HAP-1 (cell line): Measurements from ENCODE around the gene SMPD3.

Experiments used
- DNase-seq, 2 experiments: peaks; one replicate each; pipeline ENCODE4 v3.0.0-alpha.2; 2016 to 2020; ENCODE audit warnings: low spot score in 2 of 2
- H3K27me3 ChIP-seq: fragments of 250-450 bp; sonication (Bioruptor Pico); 2 replicates; pipeline ENCODE4 v1.5.1; 2020; ENCODE audit warnings: low read depth, mild to moderate bottlenecking, moderate library complexity
- H3K36me3 ChIP-seq: fragments of 250-450 bp; sonication (Bioruptor Pico); replicated peaks from 2 replicates; pipeline ENCODE4 v1.5.1; 2020; ENCODE audit warnings: mild to moderate bottlenecking
- H3K4me1 ChIP-seq: fragments of 250-450 bp; sonication (Bioruptor Pico); 2 replicates; pipeline ENCODE4 v1.5.1; 2020; ENCODE audit warnings: mild to moderate bottlenecking
- H3K4me3 ChIP-seq: fragments of 250-450 bp; sonication (Bioruptor Pico); 2 replicates; pipeline ENCODE4 v1.5.1; 2020; ENCODE audit warnings: mild to moderate bottlenecking, moderate library complexity
- H3K9me3 ChIP-seq: fragments of 250-450 bp; sonication (Bioruptor Pico); 2 replicates; pipeline ENCODE4 v1.5.1; 2020; ENCODE audit warnings: mild to moderate bottlenecking, moderate library complexity
- in situ Hi-C: fragments of 300-500 bp; cut with MboI; formaldehyde crosslinking; loops from 3 replicates; pipeline ENCODE4 v1.14.3; 2020; ENCODE audit warnings: low sequenced_read_pairs, inconsistent platforms, mixed read lengths

The SMPD3 gene

GRCh38 chr16:68400924-68401460 is 47.3 kb downstream of the SMPD3 start:
- Histone ChIP-seq H3K9me3 (no peaks in the 10 kb centered on the region), H3K36me3 (no peaks in the 10 kb centered on the region), H3K4me1 (no peaks in the 10 kb centered on the region), H3K27me3 (no peaks in the 10 kb centered on the region), H3K4me3 (no peak overlapping the region)
- in situ Hi-C loops = no loop called here
- DNase-seq = no peak

- in situ Hi-C loops = no loop called here
- Histone ChIP-seq H3K27me3 (no peaks in the 10 kb centered on the region), H3K36me3 (no peaks in the 10 kb centered on the region), H3K4me3 (no peak overlapping the region), H3K9me3 (no peaks in the 10 kb centered on the region), H3K4me1 (no peaks in the 10 kb centered on the region)
- DNase-seq = no peak
These were observed 48.0 kb downstream of the SMPD3 start for GRCh38 chr16:68400083-68400923.

DNA sequence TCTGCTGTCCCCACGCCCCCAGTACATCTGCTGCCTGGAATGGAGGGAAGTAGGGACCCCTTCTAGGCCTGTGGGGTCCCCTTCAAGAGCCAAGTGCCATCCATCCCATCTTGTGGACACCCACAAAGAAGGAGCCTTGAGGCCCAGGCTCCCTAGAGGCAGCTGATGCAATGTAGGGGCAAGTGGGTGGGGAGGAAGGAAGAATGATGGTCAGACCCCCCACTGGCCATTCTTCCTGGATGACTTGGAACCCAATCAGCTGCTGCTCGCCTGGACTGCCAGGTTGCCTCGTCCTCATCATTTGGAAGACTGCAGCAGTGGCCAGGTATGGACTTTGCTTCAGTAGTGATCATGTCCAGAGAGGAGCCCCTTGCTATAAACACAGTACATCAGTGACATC is 48.9 kb downstream of the SMPD3 start:
- Histone ChIP-seq H3K9me3 (no peaks in the 10 kb centered on the region), H3K27me3 (no peaks in the 10 kb centered on the region), H3K4me3 (no peak overlapping the region), H3K36me3 (no peaks in the 10 kb centered on the region), H3K4me1 (no peaks in the 10 kb centered on the region)
- in situ Hi-C loops = loop anchor here (25.0 kb wide), 1 partner anchor 113 kb away; no protein-coding TSS in a partner anchor
- no peak for DNase-seq

- no peaks in the 10 kb centered on the region for H3K27me3 ChIP-seq
- H3K4me1 ChIP-seq = no peaks in the 10 kb centered on the region; the same call in 1 of the 2 replicates
- no peaks in the 10 kb centered on the region for H3K9me3 ChIP-seq
- H3K4me3 ChIP-seq = no peak overlapping the region
- H3K36me3 ChIP-seq = no peaks in the 10 kb centered on the region
- no peak for DNase-seq
- in situ Hi-C loops = loop anchor here (25.0 kb wide), 1 partner anchor 115 kb away; no protein-coding TSS in a partner anchor
These were observed 50.6 kb downstream of the SMPD3 start for GRCh38 chr16:68397710-68398201.

DNA sequence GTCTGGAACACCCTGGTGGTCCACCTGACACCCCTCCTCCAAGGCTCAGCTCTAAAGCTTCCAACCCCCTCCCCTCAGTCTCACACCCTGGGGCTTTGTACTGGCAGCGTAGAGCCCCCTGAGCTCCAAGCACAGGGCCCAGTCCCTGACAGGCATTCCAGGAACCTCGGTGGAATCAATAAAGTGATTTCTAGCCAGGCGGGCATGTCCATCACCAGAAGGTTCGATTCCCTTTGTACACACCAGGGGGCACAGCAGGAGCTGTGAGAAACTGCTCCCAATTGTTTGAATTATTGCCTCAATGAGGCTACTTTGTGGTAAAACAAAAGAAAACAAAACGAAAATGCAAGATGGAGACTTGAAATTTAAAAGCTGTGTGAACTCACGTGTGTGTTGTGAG is 51.8 kb downstream of the SMPD3 start:
- Histone ChIP-seq H3K4me1 (no peaks in the 10 kb centered on the region; the same call in 1 of the 2 replicates), H3K27me3 (no peaks in the 10 kb centered on the region), H3K9me3 (no peaks in the 10 kb centered on the region), H3K36me3 (no peaks in the 10 kb centered on the region), H3K4me3 (no peak overlapping the region)
- in situ Hi-C loops = loop anchor here (25.0 kb wide), 1 partner anchor 116 kb away; no protein-coding TSS in a partner anchor
- DNase-seq = peak; percentile 51 to 74

GRCh38 chr16:68395815-68396214 is 52.5 kb downstream of the SMPD3 start:
- H3K4me3 ChIP-seq = no peak overlapping the region
- DNase-seq = no peak
- no peaks in the 10 kb centered on the region for H3K9me3 ChIP-seq
- no peaks in the 10 kb centered on the region for H3K27me3 ChIP-seq
- in situ Hi-C loops = loop anchor here (25.0 kb wide), 1 partner anchor 116 kb away; no protein-coding TSS in a partner anchor
- no peaks in the 10 kb centered on the region for H3K36me3 ChIP-seq
- no peaks in the 10 kb centered on the region; the same call in 1 of the 2 replicates for H3K4me1 ChIP-seq

DNA sequence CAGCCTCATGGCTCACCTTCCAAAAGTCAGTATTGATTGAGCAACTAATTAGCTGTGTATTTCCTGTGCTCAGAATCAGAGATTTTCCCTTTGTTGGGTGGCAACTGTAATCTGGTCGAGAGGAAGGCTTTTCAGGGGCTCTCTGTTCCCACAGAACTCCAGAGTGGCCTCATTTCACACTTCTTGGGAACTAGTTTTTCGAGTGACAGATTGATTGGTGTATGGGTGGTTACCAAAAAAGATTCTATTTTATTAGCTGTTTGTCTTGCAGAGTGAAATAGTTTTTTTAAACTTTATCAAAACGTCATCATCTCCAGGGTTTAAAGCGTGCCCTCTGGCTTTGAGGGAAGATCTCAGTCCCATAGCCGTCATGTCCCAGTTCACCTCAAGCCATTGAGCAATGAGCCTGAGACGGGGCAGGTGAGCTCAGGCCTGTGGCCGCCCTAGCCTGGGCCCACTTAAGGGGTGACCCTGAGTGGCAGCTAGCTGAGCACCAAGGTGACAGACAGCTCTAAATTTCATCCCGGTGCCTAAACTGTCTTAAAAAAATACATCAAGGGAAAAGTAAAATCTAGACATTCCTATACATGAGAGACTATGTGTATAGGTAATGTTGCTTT is 53.0 kb downstream of the SMPD3 start:
- Histone ChIP-seq H3K4me3 (no peak overlapping the region), H3K27me3 (no peaks in the 10 kb centered on the region), H3K9me3 (no peaks in the 10 kb centered on the region), H3K36me3 (no peaks in the 10 kb centered on the region), H3K4me1 (no peaks in the 10 kb centered on the region; the same call in none of the 2 replicates)
- no peak for DNase-seq
- in situ Hi-C loops = loop anchor here (25.0 kb wide), 1 partner anchor 117 kb away; no protein-coding TSS in a partner anchor

DNA sequence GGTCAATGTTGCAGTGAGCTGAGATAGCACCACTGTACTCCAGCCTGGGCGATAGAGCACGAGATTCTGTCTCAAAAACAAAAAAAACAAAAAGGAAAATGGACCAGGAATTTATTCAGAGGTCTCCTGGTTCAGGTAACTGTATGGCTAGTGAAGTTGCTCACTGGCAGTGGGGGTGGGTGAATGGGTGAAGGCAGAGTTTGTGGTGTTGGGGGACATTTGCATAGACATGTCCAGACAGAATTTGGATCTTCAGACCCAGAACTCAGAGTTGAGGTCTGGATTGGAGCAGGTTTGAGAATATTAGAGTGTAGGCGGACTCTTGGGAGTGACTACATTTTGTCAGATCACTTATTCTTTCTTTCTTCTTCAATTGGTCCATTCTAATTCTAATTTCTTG is 55.0 kb downstream of the SMPD3 start:
- in situ Hi-C loops = loop anchor here (25.0 kb wide), 1 partner anchor 119 kb away; no protein-coding TSS in a partner anchor
- Histone ChIP-seq H3K36me3 (no peaks in the 10 kb centered on the region), H3K4me3 (no peak overlapping the region), H3K27me3 (no peaks in the 10 kb centered on the region), H3K4me1 (peaks cover 8% of the 10 kb centered on the region), H3K9me3 (no peaks in the 10 kb centered on the region)
- DNase-seq = no peak

DNA sequence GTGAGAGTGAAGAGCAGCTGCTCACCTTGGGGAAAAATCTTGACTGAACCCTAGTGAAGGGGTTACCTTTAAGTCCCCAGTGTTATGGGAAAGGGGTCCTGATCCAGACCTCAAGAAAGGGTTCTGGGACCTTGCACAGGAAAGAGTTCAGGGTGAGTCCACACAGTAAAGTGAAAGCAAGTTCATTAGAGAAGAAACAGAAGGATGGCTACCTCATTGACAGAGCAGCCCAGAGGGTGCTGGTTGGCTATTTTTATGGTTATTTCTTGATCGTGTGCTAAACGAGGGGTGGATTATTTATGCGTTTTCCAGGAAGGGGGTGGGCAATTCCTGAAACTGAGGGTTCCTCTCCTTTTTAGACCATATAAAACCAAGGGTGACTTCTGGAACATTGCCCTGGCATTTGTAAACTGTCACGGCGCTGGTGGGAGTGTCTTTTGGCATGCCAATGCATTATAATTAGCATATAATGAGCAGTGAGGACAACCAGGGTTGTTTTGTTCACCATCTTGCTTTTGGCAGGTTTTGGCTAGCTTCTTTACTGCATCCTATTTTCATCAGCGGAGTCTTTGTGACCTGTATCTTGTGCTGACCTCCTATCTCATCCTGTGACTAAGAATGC is 58.4 kb downstream of the SMPD3 start:
- H3K4me3 ChIP-seq = no peak overlapping the region
- peaks cover 8% of the 10 kb centered on the region for H3K4me1 ChIP-seq
- H3K9me3 ChIP-seq = no peaks in the 10 kb centered on the region
- no peaks in the 10 kb centered on the region for H3K36me3 ChIP-seq
- in situ Hi-C loops = loop anchor here (25.0 kb wide), 1 partner anchor 122 kb away; no protein-coding TSS in a partner anchor
- DNase-seq = no peak
- H3K27me3 ChIP-seq = no peaks in the 10 kb centered on the region

- Histone ChIP-seq H3K36me3 (no peaks in the 10 kb centered on the region), H3K9me3 (no peaks in the 10 kb centered on the region), H3K4me3 (no peak overlapping the region), H3K27me3 (no peaks in the 10 kb centered on the region), H3K4me1 (peaks cover 8% of the 10 kb centered on the region)
- in situ Hi-C loops = loop anchor here (25.0 kb wide), 1 partner anchor 123 kb away; no protein-coding TSS in a partner anchor
- no peak for DNase-seq
These were observed 59.3 kb downstream of the SMPD3 start for GRCh38 chr16:68389006-68389405.

DNA sequence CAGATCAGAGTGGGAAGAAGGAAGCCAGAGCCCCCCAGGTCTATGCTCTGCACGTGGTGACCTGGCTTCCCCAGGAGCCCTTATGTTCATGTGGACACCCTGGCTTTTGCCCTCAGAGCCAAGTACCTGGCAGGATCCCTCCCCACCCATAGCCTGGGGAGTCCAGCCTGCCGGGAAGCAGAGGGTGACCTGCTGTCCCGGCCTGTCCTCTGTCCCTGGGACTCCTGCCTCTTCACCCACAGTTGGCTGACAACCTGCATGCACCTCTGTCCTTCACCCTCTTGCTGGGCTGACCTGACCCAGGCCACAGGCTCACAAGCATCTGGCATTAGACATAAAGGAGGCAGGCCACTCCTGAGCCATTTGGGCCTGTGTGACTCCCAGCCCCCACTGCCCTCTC is 60.2 kb downstream of the SMPD3 start:
- no peaks in the 10 kb centered on the region for H3K36me3 ChIP-seq
- no peaks in the 10 kb centered on the region for H3K27me3 ChIP-seq
- peaks cover 8% of the 10 kb centered on the region for H3K4me1 ChIP-seq
- DNase-seq = no peak
- H3K4me3 ChIP-seq = no peak overlapping the region
- no peaks in the 10 kb centered on the region for H3K9me3 ChIP-seq
- in situ Hi-C loops = loop anchor here (25.0 kb wide), 1 partner anchor 124 kb away; no protein-coding TSS in a partner anchor

DNA sequence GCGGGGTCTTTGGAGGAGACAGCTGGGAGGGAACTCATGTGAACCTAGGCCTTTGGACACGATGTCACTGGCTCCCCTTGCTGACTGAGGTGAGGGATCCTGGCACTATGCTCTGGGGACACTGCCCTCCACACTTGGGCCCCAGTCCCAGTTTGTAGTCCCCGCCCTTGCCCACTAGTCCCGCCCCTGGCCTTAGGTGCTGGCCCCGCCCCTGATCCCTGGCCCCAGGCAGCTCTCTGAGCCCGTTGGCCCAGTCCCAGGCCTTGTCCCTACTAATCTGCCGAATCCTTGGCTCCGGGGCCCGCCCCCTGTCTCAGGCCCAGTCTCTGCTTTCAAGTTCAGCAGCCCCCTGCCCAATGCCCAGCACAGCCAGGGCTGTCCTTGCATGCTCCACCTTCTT is 61.0 kb downstream of the SMPD3 start:
- H3K9me3 ChIP-seq = no peaks in the 10 kb centered on the region
- H3K4me1 ChIP-seq = peaks cover 8% of the 10 kb centered on the region
- no peaks in the 10 kb centered on the region for H3K36me3 ChIP-seq
- in situ Hi-C loops = loop anchor here (25.0 kb wide), 1 partner anchor 125 kb away; no protein-coding TSS in a partner anchor
- no peak overlapping the region for H3K4me3 ChIP-seq
- peak in 1 of 2 experiments; percentile 55 for DNase-seq
- no peaks in the 10 kb centered on the region for H3K27me3 ChIP-seq

DNA sequence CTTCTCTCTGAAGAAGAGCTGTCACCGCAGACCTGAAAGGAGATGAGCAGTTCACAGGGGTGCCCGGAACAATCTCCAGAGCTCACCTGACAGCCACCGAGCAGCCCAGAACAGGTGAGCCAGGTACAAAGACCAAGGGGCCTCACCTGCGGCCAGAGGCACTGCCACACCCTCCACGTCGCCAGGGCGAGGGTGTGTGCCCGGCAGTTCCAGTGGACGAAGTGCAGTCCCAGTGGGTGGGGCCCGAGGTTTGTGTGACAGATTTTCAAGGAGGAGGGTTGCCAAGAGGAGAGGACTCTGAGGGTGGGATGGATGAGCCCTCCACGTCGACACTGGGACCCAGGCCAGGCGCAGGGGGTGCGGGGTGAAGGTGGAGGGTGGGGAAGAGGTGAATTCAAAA is 61.7 kb downstream of the SMPD3 start:
- no peaks in the 10 kb centered on the region for H3K36me3 ChIP-seq
- in situ Hi-C loops = loop anchor here (25.0 kb wide), 1 partner anchor 126 kb away; no protein-coding TSS in a partner anchor
- DNase-seq = no peak
- H3K27me3 ChIP-seq = no peaks in the 10 kb centered on the region
- no peaks in the 10 kb centered on the region for H3K9me3 ChIP-seq
- peaks cover 8% of the 10 kb centered on the region for H3K4me1 ChIP-seq
- H3K4me3 ChIP-seq = no peak overlapping the region
